Keratinocyte (primary cell): Measurements from ENCODE around the gene GCKR. TPM values are rescaled to one million over a fixed set of nuclear protein-coding genes. Genes with fewer than 3 reads are reported as not detected.

Source experiments
- DNase-seq: peaks from one replicate; pipeline ENCODE4 v3.0.0-alpha.2; 2011; ENCODE audit warnings: low read depth, missing footprints, low spot score
- FAIRE-seq: peaks from 2 replicates; lab custom pipeline; 2011; peaks lifted over from hg19 to GRCh38; lab: Jason Lieb, UNC
- H2AFZ ChIP-seq: 2 replicates; pipeline ENCODE4 v1.6.0; 2012; ENCODE audit warnings: low read length, control low read depth, inconsistent platforms; ENCODE audit not compliant: control insufficient read depth
- H3K27ac ChIP-seq: 2 replicates; pipeline ENCODE4 v1.5.1; 2011; ENCODE audit warnings: low read length; ENCODE audit not compliant: control insufficient read depth, insufficient read depth
- H3K27me3 ChIP-seq: 3 replicates; pipeline ENCODE4 v1.6.0; 2011; ENCODE audit warnings: low read length; ENCODE audit not compliant: control insufficient read depth, insufficient read depth; ENCODE audit errors: extremely low read depth
- H3K36me3 ChIP-seq, 2 experiments: 2 replicates in 1 of 2; 3 replicates in 1 of 2; pipeline ENCODE4 v1.5.1; 2011; ENCODE audit warnings: low read length in 2 of 2, mild to moderate bottlenecking in 1 of 2; ENCODE audit not compliant: control insufficient read depth in 2 of 2, insufficient read depth in 2 of 2; ENCODE audit errors: extremely low read depth in 1 of 2
- H3K4me1 ChIP-seq: 3 replicates; pipeline ENCODE4 v1.5.1; 2011; ENCODE audit warnings: low read length; ENCODE audit not compliant: control insufficient read depth, insufficient read depth; ENCODE audit errors: extremely low read depth
- H3K4me2 ChIP-seq: 3 replicates; pipeline ENCODE4 v1.6.0; 2011; ENCODE audit warnings: low read depth, low read length; ENCODE audit not compliant: control insufficient read depth, insufficient read depth; ENCODE audit errors: extremely low read depth
- H3K4me3 ChIP-seq, 3 experiments: fragments of 200-600 bp in 1 of 3; sonication (generic) in 1 of 3; 2 replicates in 2 of 3; 3 replicates in 1 of 3; pipeline ENCODE4 v1.5.1; 2011 to 2016; ENCODE audit warnings: low read length in 3 of 3, mild to moderate bottlenecking in 3 of 3, control low read depth in 2 of 3, inconsistent platforms in 1 of 3, low read depth in 1 of 3, mixed read lengths in 1 of 3, mixed run types in 1 of 3, moderate library complexity in 1 of 3; ENCODE audit not compliant: control insufficient read depth in 2 of 3, insufficient read depth in 2 of 3; ENCODE audit errors: extremely low read depth in 1 of 3
- H3K79me2 ChIP-seq: 2 replicates; pipeline ENCODE4 v1.6.0; 2012; ENCODE audit warnings: low read length; ENCODE audit not compliant: control insufficient read depth, insufficient read depth
- H3K9ac ChIP-seq: 3 replicates; pipeline ENCODE4 v1.6.0; 2011; ENCODE audit warnings: low read length; ENCODE audit not compliant: control insufficient read depth, insufficient read depth; ENCODE audit errors: extremely low read depth
- H3K9me1 ChIP-seq: 3 replicates; pipeline ENCODE4 v1.6.0; 2011; ENCODE audit warnings: low read length; ENCODE audit not compliant: control insufficient read depth, insufficient read depth; ENCODE audit errors: extremely low read depth
- H3K9me3 ChIP-seq: 2 replicates; pipeline ENCODE4 v1.5.1; 2012; ENCODE audit warnings: low read depth, low read length; ENCODE audit not compliant: control insufficient read depth
- H4K20me1 ChIP-seq: 3 replicates; pipeline ENCODE4 v1.6.0; 2011; ENCODE audit warnings: low read length; ENCODE audit not compliant: control insufficient read depth, insufficient read depth; ENCODE audit errors: extremely low read depth
- CTCF ChIP-seq, 3 experiments: IDR thresholded peaks in 1 of 3; conservative IDR thresholded peaks in 1 of 3; optimal IDR thresholded peaks in 1 of 3; 2 replicates in 2 of 3; 3 replicates in 1 of 3; pipeline versions ENCODE3 to v1.5.1; 2011; ENCODE audit warnings: low read length in 3 of 3, mild to moderate bottlenecking in 3 of 3, moderate library complexity in 2 of 3, control low read depth in 1 of 3, inconsistent platforms in 1 of 3; ENCODE audit not compliant: insufficient read depth in 2 of 3; ENCODE audit errors: extremely low read depth in 1 of 3
- EZH2 ChIP-seq: IDR thresholded peaks from one replicate; pipeline ENCODE4 v1.6.1; 2012; ENCODE audit warnings: inconsistent platforms, mild to moderate bottlenecking, low read length, moderate library complexity
- dilution Hi-C: fragments of 300-500 bp; cut with MboI; formaldehyde crosslinking; loops from one replicate; pipeline ENCODE4 v1.7.0; 2020; ENCODE audit warnings: low sequenced_read_pairs; ENCODE audit not compliant: extremely low pct_ligation_motif_present
- polyA plus RNA-seq, 5 experiments: library from polyadenylated mRNA; depleted of rRNA in 3 of 5; stranded (reverse) in 3 of 5; stranded (forward) in 1 of 5; unstranded in 1 of 5; fragments of >200 nt; gene quantifications; 1 replicate in 1 of 5; 2 replicates in 3 of 5; 3 replicates in 1 of 5; pipeline versions ENCODE4 v1.2.1 to v1.2.3, GENCODE V29; 2011 to 2012; ENCODE audit warnings: missing spikeins in 2 of 5, low read depth in 1 of 5, low replicate concordance in 1 of 5

The GCKR gene
- polyA plus RNA-seq, 1 donor (not counting 4 experiments of a cell fraction or from before 2014, with no cell fraction given), result 0.18 TPM

- Histone ChIP-seq H3K27ac (no peak overlapping the region), H2AFZ (no peak overlapping the region), H3K36me3 (no peaks in the 10 kb centered on the region), H4K20me1 (no peaks in the 10 kb centered on the region), H3K4me1 (no peaks in the 10 kb centered on the region), H3K9ac (no peak overlapping the region), H3K27me3 (no peaks in the 10 kb centered on the region), H3K4me3 (no peak overlapping the region), H3K4me2 (no peak overlapping the region), H3K79me2 (no peaks in the 10 kb centered on the region), H3K9me1 (no peaks in the 10 kb centered on the region), H3K9me3 (no peaks in the 10 kb centered on the region)
- dilution Hi-C loops, result no loop called here
- no peak for FAIRE-seq
- DNase-seq, result no peak
- no peak for TF ChIP-seq CTCF (optimal IDR thresholded peaks at IDR 0.05 in 1 of 3, IDR thresholded peaks at IDR 0.05 in 1 of 3, conservative IDR thresholded peaks at IDR 0.05 in 1 of 3; ENCODE audit: extremely low read depth in 1 of 3, insufficient read depth in 2 of 3, low read length in 3 of 3)
- no peak for TF ChIP-seq EZH2
Observed at GRCh38 chr2:27518782-27519113, 22.1 kb downstream of the GCKR start.

- H3K4me1 ChIP-seq, result no peaks in the 10 kb centered on the region
- no peaks in the 10 kb centered on the region for H3K27me3 ChIP-seq
- no peak for DNase-seq
- H2AFZ ChIP-seq, result no peak overlapping the region
- no peak for FAIRE-seq
- TF ChIP-seq EZH2 (no peak), CTCF (optimal IDR thresholded peaks at IDR 0.05 in 1 of 3, IDR thresholded peaks at IDR 0.05 in 1 of 3, conservative IDR thresholded peaks at IDR 0.05 in 1 of 3; ENCODE audit: extremely low read depth in 1 of 3, insufficient read depth in 2 of 3, low read length in 3 of 3) (no peak)
- no peak overlapping the region for H3K9ac ChIP-seq
- H3K79me2 ChIP-seq, result no peaks in the 10 kb centered on the region
- H3K36me3 ChIP-seq, result no peaks in the 10 kb centered on the region
- no peaks in the 10 kb centered on the region for H3K9me3 ChIP-seq
- no peak overlapping the region for H3K4me3 ChIP-seq
- no peak overlapping the region for H3K27ac ChIP-seq
- H3K9me1 ChIP-seq, result no peaks in the 10 kb centered on the region
- no peak overlapping the region for H3K4me2 ChIP-seq
- H4K20me1 ChIP-seq, result no peaks in the 10 kb centered on the region
- dilution Hi-C loops, result no loop called here
Observed at GRCh38 chr2:27520316-27520715, 23.7 kb downstream of the GCKR start.
